ENCODE measurements around the gene ZFYVE16.
"Not testable (repeated sequence)": the region's sequence is repeated elsewhere in the genome, so short reads cannot be mapped to it uniquely, and the experiment has no call there.

Gene ZFYVE16

GRCh38 chr5:80409367-80409966 is 1.6 kb downstream of the ZFYVE16 start:
- no peak for DNase-seq (ENCODE audit: low spot score)

DNA sequence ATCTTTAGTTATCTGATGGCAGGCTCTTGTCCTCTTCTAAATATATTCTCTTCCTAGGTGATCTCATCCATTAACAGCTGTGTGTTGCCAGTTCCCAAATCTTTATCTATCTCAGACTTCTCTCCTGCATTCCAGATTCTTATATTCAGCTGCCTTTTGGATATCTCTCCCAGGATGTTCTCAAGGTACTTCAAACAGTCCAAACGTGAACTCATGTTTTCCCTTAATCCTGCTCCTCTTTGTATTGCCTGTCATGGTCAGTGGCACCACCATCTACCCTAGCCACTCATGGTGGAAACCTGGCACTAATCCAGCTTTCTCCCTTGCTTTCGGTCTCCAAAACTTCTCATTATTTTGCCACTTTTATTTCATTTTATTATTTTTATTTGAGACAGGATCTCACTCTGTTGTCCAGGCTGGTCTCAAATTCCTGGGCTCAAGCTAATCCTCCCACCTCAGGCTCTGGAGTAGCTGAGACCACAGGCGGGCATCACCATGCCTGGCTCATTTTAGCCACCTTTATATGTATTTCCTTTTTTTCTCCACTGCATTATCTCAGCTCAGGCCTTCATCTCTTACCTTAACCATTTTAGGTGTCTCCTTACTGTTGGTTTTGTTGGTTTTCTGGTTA is 3.8 kb downstream of the ZFYVE16 start:
- DNase-seq (ENCODE audit: low spot score): no peak

GRCh38 chr5:80414113-80414512 is 6.2 kb downstream of the ZFYVE16 start:
- no peak for DNase-seq (ENCODE audit: low spot score)

DNA sequence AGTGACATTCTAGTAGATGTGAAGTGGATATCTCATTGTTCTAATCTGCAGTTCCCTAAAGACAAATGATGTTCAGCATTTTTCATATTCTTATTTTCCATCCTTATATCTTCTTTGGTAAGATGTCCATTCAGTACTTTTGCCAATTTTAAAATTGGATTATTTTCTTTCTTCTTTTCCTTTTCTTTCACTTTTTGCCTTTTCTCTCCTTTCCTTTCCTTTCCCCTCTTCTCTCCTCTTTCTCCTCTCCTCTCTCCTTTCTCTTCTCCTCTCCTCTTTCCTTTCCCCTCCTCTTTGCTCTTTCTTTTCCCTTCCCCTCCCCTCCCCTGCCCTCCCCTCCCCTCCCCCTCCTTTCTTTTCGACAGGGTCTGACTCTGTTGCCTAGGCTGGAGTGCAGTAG is 10.1 kb downstream of the ZFYVE16 start:
- no peak for DNase-seq (ENCODE audit: low spot score)

GRCh38 chr5:80424365-80424764 is 16.5 kb downstream of the ZFYVE16 start:
- DNase-seq (ENCODE audit: low spot score): not testable (repeated sequence)

DNA sequence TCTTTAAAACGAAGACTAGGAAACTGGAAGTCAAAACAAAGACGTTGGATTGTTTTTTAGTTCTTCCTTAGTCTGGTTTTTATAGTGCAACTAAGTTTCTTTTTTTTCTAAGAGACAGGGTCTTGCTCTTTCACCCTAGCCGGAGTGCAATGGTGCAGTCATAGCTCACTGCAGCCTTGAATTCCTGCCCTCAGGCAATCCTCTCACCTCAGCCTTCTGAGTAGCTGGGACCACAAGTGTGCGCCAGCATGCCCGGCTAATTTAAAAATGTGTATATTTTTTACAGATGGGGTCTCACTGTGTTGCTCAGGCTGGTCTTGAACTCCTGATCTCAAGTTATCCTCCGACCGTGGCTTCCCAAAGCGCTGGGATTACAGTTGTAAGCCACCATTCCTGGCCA is 27.6 kb downstream of the ZFYVE16 start:
- DNase-seq (ENCODE audit: low spot score): no peak

- no peak for DNase-seq (ENCODE audit: low spot score)
These were observed 29.5 kb downstream of the ZFYVE16 start for GRCh38 chr5:80437326-80437725.

DNA sequence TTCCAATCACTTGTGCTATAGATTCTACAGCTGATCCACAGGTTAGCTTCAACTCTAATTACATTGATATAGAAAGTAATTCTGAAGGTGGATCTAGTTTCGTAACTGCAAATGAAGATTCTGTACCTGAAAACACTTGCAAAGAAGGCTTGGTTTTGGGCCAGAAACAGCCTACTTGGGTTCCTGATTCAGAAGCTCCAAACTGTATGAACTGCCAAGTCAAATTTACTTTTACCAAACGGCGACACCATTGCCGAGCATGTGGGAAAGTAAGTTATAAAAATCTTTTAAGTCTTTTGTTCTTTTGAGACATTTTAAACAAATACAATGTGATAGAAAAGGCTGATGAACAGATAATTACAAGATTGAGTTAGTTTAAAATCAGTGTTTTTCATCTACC is 30.9 kb downstream of the ZFYVE16 start:
- DNase-seq (ENCODE audit: low spot score): no peak

DNA sequence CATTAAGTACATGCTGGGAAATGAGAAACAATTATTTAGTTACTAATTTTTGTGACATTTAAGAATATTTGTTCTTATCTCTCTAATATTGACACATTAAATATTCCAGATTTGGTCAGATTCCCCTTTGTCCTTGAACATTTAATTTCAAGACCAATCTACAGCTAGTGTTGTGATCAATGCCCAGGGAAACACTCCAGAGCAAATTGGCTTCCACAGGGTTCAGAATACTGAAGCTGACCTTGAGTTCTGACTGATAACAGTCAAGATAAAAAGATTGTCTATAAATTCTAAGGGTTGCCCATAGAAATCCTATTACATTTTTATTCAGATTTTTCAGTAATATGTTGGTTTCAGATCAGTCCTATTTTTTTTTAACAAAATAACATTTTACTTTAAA is 31.3 kb downstream of the ZFYVE16 start:
- DNase-seq (ENCODE audit: low spot score): no peak

- no peak for DNase-seq (ENCODE audit: low spot score)
These were observed 34.9 kb downstream of the ZFYVE16 start for GRCh38 chr5:80442742-80443141.

- DNase-seq (ENCODE audit: low spot score): no peak
These were observed 45.5 kb downstream of the ZFYVE16 start for GRCh38 chr5:80453366-80453765.

GRCh38 chr5:80463269-80463668 is 55.4 kb downstream of the ZFYVE16 start:
- DNase-seq (ENCODE audit: low spot score): no peak

DNA sequence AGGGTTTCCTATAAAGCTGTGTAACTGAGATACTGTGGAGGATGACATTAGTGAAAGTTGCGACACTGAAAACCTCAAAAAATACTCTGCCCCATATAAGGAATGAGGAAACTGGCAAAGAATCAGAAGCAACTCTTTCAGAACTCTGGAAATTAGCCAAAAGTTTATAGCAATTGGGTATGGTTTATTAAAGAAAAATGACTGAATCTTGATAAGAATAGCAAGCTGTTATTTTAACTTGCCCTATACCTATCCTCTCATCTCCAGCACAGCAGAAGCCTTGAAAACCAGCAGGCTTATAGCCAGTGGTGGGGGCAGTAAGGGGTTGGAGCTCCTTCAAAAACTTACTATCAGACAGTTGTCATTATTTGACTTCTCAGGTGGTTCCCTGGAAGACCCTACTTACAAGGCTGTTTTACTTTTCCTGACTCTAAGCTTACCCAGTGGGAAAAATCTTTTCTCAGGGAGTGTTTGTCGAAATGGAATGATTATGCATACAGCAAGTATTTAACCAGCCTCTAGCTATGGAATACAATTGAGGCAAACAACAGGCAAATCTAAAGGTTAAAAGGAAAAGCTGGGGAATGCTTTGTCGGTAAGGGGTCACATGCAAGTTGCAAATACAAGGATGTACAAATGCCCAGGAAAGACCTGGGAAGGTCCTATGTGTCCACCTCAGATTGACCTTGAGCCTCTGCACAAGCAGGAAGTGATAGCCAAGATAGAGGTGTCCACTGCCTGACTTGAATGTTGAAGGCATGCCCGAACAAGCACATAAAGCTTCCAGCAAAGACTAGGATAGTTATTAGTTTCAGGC is 59.0 kb downstream of the ZFYVE16 start:
- no peak for DNase-seq (ENCODE audit: low spot score)

GRCh38 chr5:80468131-80468530 is 60.3 kb downstream of the ZFYVE16 start:
- DNase-seq (ENCODE audit: low spot score): no peak

DNA sequence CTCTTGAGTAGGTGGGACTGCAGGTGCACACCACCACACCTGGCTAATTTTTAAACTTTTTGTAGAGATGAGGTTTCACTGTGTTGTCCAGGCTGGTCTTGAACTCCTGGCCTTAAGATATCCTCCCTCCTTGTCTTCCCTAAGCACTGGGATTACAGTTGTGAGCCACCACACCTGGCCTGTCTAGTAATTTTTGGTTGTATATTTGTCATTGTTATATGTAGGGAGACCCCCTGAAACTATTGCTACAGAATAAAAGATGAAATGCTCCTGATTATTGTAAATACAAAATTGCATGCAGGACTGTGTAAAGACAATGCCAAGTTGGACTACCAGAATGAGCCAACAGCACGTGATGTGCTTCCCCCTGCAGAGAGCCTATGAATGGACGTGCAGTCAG is 62.8 kb downstream of the ZFYVE16 start:
- not testable (repeated sequence) for DNase-seq (ENCODE audit: low spot score)

- no peak for DNase-seq (ENCODE audit: low spot score)
These were observed 67.1 kb downstream of the ZFYVE16 start for GRCh38 chr5:80474929-80475328.

DNA sequence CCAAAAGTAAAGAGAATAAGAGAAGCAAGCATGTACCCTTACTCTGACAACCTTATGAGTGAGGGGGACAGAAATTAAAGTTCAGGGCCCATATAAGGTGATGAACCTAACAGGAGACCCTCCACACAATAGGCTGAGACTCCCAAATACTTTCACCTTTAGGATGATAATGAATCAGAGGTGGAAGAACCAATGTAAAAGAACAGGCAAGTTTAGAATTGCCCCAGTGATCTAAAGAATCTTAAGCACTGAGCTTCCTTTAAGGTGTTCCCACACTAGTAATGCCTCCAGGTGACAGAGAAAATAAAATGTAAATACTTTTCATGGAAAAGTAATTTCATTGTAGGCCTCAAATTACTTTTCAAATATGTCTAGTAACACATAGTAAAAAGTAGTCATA is 71.8 kb downstream of the ZFYVE16 start:
- no peak for DNase-seq (ENCODE audit: low spot score)

DNA sequence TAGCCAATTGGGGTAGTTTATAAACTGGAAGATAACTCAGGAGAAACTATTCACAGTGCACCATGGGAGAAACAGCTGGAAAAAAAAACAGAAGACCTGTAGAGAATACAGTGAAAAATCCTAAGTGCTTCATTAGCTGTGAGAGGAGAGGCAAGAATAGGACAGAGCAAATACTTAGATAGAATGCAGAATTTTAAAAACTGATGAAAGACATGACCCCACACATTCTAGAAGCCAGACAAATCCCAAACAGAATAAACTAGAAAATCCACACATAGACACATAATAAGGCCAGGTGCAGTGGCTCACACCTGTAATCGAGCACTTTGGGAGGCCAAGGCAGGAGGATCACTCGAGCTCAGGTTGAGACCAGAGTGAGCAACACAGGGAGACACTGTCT is 72.5 kb downstream of the ZFYVE16 start:
- no peak for DNase-seq (ENCODE audit: low spot score)

- DNase-seq (ENCODE audit: low spot score): peak; percentile 46
These were observed 73.4 kb downstream of the ZFYVE16 start for GRCh38 chr5:80481019-80481893.

DNA sequence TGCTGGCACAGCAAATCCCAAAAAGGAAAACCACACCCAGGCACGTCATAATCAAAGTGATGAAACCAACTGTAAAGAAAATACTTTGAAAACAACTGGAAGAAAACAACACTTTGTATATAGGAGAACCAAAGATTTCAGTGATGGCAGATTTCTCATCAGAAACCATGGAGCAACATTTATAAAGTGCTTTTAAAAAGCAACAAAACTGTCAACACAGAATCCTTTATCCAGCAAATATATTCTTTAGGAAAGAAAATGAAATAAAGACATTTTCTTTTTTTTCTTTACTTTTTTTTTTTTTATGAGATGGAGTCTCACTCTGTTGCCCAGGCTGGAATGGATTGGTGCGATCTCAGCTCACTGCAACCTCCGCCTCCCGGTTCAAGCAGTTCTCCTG is 74.7 kb downstream of the ZFYVE16 start:
- no peak for DNase-seq (ENCODE audit: low spot score)

GRCh38 chr5:80483636-80484232 is 75.9 kb downstream of the ZFYVE16 start:
- no peak for DNase-seq (ENCODE audit: low spot score)

- no peak for DNase-seq (ENCODE audit: low spot score)
These were observed 79.6 kb downstream of the ZFYVE16 start for GRCh38 chr5:80487444-80487828.

Measured in kidney capillary endothelial cell (primary cell).